Glutamatergic neuron (in vitro differentiated cells): ENCODE results near the gene CEMP1. TPM values are rescaled to one million over a fixed set of nuclear protein-coding genes. Genes with fewer than 3 reads are reported as not detected.
A peak's percentile ranks its signal among the peaks of the same experiment; 100 is the strongest.
"Not testable (repeated sequence)": the region's sequence is repeated elsewhere in the genome, so short reads cannot be mapped to it uniquely, and the experiment has no call there.

ENCODE experiments used
- DNase-seq: peaks from one replicate; pipeline ENCODE4 v3.0.0; 2022
- H3K27ac Mint-ChIP-seq: one replicate; pipeline ENCODE4 v1.8.0; 2020; ENCODE audit warnings: mild to moderate bottlenecking, mixed read lengths, inconsistent platforms; ENCODE audit not compliant: unreplicated experiment
- H3K27me3 Mint-ChIP-seq: one replicate; pipeline ENCODE4 v1.8.0; 2020; ENCODE audit warnings: mild to moderate bottlenecking, moderate library complexity, mixed read lengths, inconsistent platforms; ENCODE audit not compliant: unreplicated experiment
- H3K36me3 Mint-ChIP-seq: one replicate; pipeline ENCODE4 v1.8.0; 2020; ENCODE audit warnings: mild to moderate bottlenecking, mixed read lengths, inconsistent platforms; ENCODE audit not compliant: unreplicated experiment
- H3K4me1 Mint-ChIP-seq: one replicate; pipeline ENCODE4 v1.8.0; 2020; ENCODE audit warnings: mild to moderate bottlenecking, low read depth, mixed read lengths, inconsistent platforms; ENCODE audit not compliant: unreplicated experiment
- H3K4me3 Mint-ChIP-seq: one replicate; pipeline ENCODE4 v1.8.0; 2020; ENCODE audit warnings: mild to moderate bottlenecking, mixed read lengths, inconsistent platforms; ENCODE audit not compliant: unreplicated experiment
- H3K9me3 Mint-ChIP-seq: one replicate; pipeline ENCODE4 v1.8.0; 2020; ENCODE audit warnings: mild to moderate bottlenecking, moderate library complexity, mixed read lengths, inconsistent platforms; ENCODE audit not compliant: unreplicated experiment
- CTCF ChIP-seq: fragments of 200-600 bp; sonication (generic); IDR thresholded peaks from one replicate; pipeline ENCODE4 v1.5.0; 2021; ENCODE audit not compliant: partially characterized antibody, unreplicated experiment
- total RNA-seq: library from RNA; stranded (reverse); fragmentation: NEBNext Ultra II Directional; extraction: Animal tissue kit (Norgen Biotek cat#: 25700); gene quantifications from one replicate; pipeline ENCODE4 v1.2.1, GENCODE V29; 2021; ENCODE audit not compliant: unreplicated experiment

Gene CEMP1
- total RNA-seq, 1 donor from 2014 or later, result not detected

GRCh38 chr16:2560798-2561133 is 29.6 kb upstream of the CEMP1 start:
- H3K9me3 Mint-ChIP-seq, H3K4me3 Mint-ChIP-seq, H3K36me3 Mint-ChIP-seq, H3K4me1 Mint-ChIP-seq, H3K27ac Mint-ChIP-seq, H3K27me3 Mint-ChIP-seq: not testable (repeated sequence)
- DNase-seq, result peak; percentile 85
- peak; percentile 22 for TF ChIP-seq CTCF

- not testable (repeated sequence) for H3K4me1 Mint-ChIP-seq, DNase-seq, H3K27me3 Mint-ChIP-seq, H3K36me3 Mint-ChIP-seq, H3K4me3 Mint-ChIP-seq, H3K9me3 Mint-ChIP-seq, H3K27ac Mint-ChIP-seq
These were observed 29.1 kb upstream of the CEMP1 start for GRCh38 chr16:2560131-2560797.

- H3K4me1 Mint-ChIP-seq, H3K36me3 Mint-ChIP-seq, H3K27ac Mint-ChIP-seq, H3K9me3 Mint-ChIP-seq, DNase-seq, H3K27me3 Mint-ChIP-seq, H3K4me3 Mint-ChIP-seq: not testable (repeated sequence)
These were observed 25.9 kb upstream of the CEMP1 start for GRCh38 chr16:2557150-2557549.

- H3K36me3 Mint-ChIP-seq, H3K27ac Mint-ChIP-seq, H3K4me3 Mint-ChIP-seq, H3K9me3 Mint-ChIP-seq, H3K27me3 Mint-ChIP-seq, DNase-seq, H3K4me1 Mint-ChIP-seq: not testable (repeated sequence)
These were observed 23.7 kb upstream of the CEMP1 start for GRCh38 chr16:2554709-2555425.

- not testable (repeated sequence) for DNase-seq, H3K27me3 Mint-ChIP-seq, H3K4me3 Mint-ChIP-seq, H3K36me3 Mint-ChIP-seq, H3K9me3 Mint-ChIP-seq, H3K4me1 Mint-ChIP-seq, H3K27ac Mint-ChIP-seq
These were observed 20.2 kb upstream of the CEMP1 start for GRCh38 chr16:2551420-2551889.

- H3K27ac Mint-ChIP-seq, H3K27me3 Mint-ChIP-seq, DNase-seq, H3K9me3 Mint-ChIP-seq, H3K4me3 Mint-ChIP-seq, H3K4me1 Mint-ChIP-seq, H3K36me3 Mint-ChIP-seq: not testable (repeated sequence)
These were observed 19.2 kb upstream of the CEMP1 start for GRCh38 chr16:2550283-2550878.

GRCh38 chr16:2543771-2544170 is 12.6 kb upstream of the CEMP1 start:
- H3K27me3 Mint-ChIP-seq, H3K27ac Mint-ChIP-seq, H3K36me3 Mint-ChIP-seq, DNase-seq: not testable (repeated sequence)
- peaks cover 14% of the 10 kb centered on the region for H3K9me3 Mint-ChIP-seq
- H3K4me1 Mint-ChIP-seq, result peaks cover 21% of the 10 kb centered on the region
- peak overlapping the region; percentile 15 for H3K4me3 Mint-ChIP-seq

GRCh38 chr16:2541409-2541808 is 10.2 kb upstream of the CEMP1 start:
- peak overlapping the region; percentile 99 for H3K27ac Mint-ChIP-seq
- H3K27me3 Mint-ChIP-seq, result peaks cover 14% of the 10 kb centered on the region
- not testable (repeated sequence) for H3K36me3 Mint-ChIP-seq, DNase-seq
- peak overlapping the region; percentile 95 for H3K4me3 Mint-ChIP-seq
- H3K4me1 Mint-ChIP-seq, result peaks cover 23% of the 10 kb centered on the region
- H3K9me3 Mint-ChIP-seq, result peaks cover 20% of the 10 kb centered on the region

- peaks cover 20% of the 10 kb centered on the region for H3K9me3 Mint-ChIP-seq
- H3K4me1 Mint-ChIP-seq, result peaks cover 24% of the 10 kb centered on the region
- not testable (repeated sequence) for DNase-seq, H3K36me3 Mint-ChIP-seq
- peak overlapping the region; percentile 95 for H3K4me3 Mint-ChIP-seq
- H3K27me3 Mint-ChIP-seq, result peaks cover 14% of the 10 kb centered on the region
- H3K27ac Mint-ChIP-seq, result peak overlapping the region; percentile 99
These were observed 9.7 kb upstream of the CEMP1 start for GRCh38 chr16:2540912-2541311.
